Peyer's patch (tissue), 4 donors: ENCODE data around the gene PLEK2.

Experiments
- POLR2A ChIP-seq, 2 donors: fragments of 450-650 bp; IDR thresholded peaks; one replicate each; pipeline ENCODE4 v1.5.1; 2017; ENCODE audit warnings: antibody characterized with exemption in 2 of 2, mild to moderate bottlenecking in 2 of 2, moderate library complexity in 2 of 2
- TF ChIP-seq, protein P1 (sequence below), 6 experiments: fragments of 450-650 bp in 4 of 6; fragments of 200-600 bp in 2 of 6; sonication (generic) in 1 of 6; IDR thresholded peaks; one replicate each; pipeline ENCODE4 v1.5.1; 2017 to 2019; ENCODE audit warnings: antibody characterized with exemption in 6 of 6, mild to moderate bottlenecking in 3 of 6, moderate library complexity in 1 of 6

DNA sequence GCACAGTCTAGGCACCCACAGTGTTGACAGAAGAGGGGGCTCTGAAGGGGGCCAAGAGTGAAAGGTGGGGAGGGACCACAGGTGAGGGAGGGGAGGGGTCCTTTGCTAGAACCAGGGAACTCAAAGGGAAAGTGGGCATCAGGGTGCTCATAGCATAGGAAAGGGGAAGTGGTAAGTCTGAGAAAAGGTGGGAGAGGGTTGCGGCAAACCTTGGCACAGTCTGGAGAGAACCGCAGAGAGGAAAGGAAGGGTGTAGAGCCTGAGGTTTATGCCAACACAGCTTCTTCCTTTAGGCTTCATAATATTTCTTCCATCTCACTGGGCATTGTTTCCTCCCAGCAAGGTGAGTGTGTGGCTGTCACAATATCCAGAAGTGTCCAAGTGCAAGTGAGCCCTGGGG is 11.5 kb upstream of the PLEK2 start:
- TF ChIP-seq, protein P1, sequence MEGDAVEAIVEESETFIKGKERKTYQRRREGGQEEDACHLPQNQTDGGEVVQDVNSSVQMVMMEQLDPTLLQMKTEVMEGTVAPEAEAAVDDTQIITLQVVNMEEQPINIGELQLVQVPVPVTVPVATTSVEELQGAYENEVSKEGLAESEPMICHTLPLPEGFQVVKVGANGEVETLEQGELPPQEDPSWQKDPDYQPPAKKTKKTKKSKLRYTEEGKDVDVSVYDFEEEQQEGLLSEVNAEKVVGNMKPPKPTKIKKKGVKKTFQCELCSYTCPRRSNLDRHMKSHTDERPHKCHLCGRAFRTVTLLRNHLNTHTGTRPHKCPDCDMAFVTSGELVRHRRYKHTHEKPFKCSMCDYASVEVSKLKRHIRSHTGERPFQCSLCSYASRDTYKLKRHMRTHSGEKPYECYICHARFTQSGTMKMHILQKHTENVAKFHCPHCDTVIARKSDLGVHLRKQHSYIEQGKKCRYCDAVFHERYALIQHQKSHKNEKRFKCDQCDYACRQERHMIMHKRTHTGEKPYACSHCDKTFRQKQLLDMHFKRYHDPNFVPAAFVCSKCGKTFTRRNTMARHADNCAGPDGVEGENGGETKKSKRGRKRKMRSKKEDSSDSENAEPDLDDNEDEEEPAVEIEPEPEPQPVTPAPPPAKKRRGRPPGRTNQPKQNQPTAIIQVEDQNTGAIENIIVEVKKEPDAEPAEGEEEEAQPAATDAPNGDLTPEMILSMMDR (IDR thresholded peaks at IDR 0.05), result no peak
- no peak for TF ChIP-seq POLR2A (IDR thresholded peaks at IDR 0.05)
